NCI-H1436 treated with DMSO at 0.1 percent for 48 hours (cell line): ENCODE measurements around the gene CLASP1.
"Not testable (repeated sequence)": the region's sequence is repeated elsewhere in the genome, so short reads cannot be mapped to it uniquely, and the experiment has no call there.

Experiments used
- DNase-seq: peaks from one replicate; lab custom pipeline; 2025; lab: John Stamatoyannopoulos, UW

CLASP1 gene

DNA sequence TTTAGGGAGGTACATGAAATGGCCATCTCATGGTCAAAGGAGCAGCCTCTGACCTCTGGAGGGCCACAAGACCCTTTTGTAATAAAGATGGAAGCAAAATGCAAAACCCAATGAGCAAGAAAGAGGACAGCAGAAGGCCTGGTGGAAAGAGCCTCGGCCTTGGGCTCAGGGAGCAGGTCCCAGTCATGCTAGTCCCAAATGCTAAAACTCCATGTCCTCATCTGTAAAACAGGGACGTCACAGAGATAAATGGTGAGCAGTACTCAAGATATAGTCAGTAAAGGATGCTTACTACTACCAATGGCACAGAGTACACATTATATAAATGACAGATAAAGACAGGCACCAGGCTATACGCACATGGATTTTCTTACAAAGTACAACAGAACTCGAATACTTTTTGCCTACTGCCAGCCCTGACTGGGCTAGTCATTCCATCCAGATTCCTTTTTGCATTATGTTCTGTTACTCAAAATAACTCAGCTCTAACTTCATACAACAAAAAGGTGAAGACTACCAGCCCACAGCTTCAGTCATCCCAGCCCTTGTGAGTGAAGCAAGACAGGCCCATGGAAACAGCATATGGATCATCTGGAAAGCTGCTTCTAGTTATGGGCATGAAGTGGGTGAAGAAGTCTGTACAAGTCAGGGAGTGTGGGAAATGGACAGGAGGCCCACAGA lies 299.4 kb downstream of the CLASP1 start:
- DNase-seq: no peak

DNA sequence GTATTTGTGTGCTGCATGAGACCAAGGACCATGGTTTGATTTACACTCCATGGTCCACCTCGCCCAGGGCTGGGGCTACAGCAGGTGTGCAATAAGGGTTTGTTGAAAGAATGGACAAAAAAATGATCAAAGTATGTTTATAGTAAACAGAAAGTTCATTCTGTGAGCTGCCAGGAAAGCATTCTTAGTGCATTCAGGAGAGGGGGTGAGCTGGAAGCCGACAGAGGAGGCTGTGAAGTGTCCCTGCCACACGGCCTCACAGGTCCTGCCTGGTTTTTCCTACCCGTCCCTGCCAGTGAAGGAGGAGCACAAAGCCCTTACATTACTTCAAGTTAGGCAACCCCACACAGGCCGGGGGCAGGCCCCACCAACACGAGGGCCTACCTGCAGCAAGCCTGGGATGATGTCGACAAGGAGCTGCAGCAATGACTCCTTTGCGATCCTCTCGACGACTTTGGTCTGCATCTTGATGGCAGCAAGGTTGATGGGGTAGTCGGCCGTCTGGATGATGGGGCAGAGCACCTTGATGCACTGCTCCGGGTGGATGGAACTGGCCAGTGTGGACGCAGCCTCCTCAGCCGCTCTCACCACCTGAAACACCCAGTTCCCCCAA lies 301.0 kb downstream of the CLASP1 start:
- no peak for DNase-seq

- no peak for DNase-seq
These were observed 302.4 kb downstream of the CLASP1 start for GRCh38 chr2:121346859-121347258.

- DNase-seq: no peak
These were observed 302.9 kb downstream of the CLASP1 start for GRCh38 chr2:121346407-121346806.

DNA sequence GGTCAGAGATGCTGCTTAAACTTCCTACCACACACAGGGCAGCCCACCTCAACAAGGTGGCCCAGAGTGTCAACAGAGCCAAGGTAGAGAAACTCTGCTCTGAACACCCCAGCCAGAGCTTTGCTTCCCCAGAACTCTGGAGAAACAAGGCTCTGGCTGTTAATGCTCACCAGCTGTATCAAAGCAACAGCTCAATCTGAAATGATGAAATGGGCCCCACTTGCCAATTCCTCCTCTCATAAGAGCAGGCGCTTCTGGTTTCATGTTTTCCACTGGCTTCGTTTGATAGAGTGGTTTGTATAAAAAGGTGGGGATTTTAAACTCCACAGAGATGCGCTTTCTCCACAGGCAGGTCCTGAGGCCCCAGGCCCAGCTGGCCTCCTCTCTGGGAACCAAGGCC lies 303.4 kb downstream of the CLASP1 start:
- no peak for DNase-seq

- no peak for DNase-seq
These were observed 304.2 kb downstream of the CLASP1 start for GRCh38 chr2:121345101-121345500.

GRCh38 chr2:121343828-121344399 lies 305.3 kb downstream of the CLASP1 start:
- DNase-seq: not testable (repeated sequence)

GRCh38 chr2:121343191-121343590 lies 306.1 kb downstream of the CLASP1 start:
- DNase-seq: no peak

GRCh38 chr2:121342751-121343150 lies 306.5 kb downstream of the CLASP1 start:
- DNase-seq: no peak

- no peak for DNase-seq
These were observed 308.3 kb downstream of the CLASP1 start for GRCh38 chr2:121340926-121341325.

DNA sequence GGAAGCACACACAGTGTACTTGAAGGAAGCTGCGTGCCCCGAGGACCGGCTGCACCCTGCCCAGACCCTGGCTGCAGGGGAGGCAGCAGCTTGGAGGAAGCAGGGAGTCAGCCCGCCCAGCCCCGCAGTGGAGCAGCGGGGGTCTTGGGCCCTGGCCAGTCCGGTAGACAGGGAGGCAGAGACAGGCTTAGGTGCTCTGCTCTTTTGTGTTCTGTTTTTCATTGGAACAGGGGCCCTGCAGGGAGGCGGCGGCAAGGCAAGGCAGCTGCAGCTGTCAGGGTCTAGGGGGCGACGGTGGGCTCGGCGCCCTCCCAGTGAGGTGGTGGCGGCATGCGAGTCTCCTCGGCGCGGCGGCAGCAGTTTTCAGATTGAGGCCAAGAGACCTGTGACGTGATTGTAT lies 311.0 kb downstream of the CLASP1 start:
- DNase-seq: no peak

DNA sequence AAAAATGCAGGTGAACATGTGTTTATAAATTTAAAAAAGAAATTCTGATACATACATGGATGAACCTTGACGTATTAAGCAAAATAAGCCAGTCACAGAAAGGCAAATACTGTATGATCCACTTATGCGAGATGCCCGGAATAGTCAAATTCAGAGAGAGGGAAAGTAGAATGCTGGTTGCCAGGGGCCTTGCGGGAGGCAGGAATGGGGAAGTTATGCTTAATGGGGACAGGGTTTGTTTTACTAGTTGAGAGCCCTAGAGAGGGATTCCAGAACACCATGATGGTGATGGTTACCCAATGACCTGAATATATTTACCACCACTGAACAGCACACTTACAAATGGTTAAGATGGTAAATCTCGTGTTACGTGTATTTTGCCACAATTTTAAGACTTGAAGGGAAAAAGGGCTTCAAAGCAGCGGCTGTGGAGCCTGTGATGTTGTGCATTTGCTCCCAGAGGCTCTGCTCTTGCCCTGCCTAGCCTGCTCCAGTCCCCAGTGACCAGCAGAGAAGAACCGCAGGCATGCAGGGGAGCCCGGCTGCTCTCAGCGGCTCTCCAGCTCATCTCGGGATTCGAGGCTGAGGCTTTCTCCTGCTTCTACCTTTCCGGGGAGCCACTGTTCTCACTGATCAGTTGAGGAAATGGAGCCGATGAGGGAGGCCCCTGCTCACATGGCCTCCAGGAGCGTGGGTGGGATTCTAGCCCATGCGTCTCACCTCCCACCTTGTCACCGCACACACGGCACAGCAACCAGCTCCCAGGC lies 312.6 kb downstream of the CLASP1 start:
- no peak for DNase-seq

DNA sequence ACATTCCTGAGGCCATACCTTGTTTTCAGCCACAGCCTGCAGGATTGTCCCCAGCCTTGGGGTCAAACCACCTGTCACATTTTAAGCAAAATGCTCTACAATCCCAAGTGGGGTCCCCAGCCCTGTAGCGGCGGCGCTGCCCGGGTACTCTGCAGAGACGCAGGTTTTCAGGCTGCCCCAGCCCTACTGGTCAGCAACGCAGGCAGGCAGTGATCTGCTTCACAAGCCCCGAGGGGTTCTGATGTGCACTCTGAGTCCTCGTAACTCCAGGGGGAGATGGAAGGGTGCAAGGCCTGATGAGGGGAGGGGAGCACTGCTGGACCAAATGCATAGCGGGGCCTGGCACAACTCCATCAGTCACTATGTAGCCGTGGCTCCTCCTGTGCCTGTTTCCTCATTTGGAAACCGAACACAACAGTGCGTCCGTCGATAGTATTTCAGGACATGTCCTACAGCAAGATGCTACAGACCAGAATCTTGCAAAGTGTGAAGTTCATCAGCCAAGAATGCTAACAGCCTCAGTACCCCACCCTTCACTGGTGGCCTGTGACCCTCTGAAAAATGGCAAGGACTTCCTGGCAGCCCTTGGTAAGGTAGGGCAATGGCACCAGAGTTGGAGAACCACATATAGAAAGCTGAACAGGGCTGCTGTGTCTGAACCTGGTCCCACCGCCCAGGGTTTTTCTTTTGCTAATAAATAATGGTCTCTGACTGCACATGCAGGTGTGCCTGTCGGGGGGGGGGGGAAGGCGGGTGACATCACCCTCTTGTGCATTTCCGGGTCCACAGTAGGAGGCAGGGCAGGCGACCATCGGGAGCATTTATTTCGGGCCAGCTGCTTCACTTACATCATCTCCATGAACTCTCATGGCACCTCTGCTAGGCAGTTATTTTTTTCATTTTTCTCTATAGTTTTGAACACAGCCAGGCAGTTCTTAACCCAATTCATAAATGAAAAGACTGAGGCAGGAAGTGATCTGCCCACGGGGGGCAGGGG lies 313.7 kb downstream of the CLASP1 start:
- DNase-seq: no peak

DNA sequence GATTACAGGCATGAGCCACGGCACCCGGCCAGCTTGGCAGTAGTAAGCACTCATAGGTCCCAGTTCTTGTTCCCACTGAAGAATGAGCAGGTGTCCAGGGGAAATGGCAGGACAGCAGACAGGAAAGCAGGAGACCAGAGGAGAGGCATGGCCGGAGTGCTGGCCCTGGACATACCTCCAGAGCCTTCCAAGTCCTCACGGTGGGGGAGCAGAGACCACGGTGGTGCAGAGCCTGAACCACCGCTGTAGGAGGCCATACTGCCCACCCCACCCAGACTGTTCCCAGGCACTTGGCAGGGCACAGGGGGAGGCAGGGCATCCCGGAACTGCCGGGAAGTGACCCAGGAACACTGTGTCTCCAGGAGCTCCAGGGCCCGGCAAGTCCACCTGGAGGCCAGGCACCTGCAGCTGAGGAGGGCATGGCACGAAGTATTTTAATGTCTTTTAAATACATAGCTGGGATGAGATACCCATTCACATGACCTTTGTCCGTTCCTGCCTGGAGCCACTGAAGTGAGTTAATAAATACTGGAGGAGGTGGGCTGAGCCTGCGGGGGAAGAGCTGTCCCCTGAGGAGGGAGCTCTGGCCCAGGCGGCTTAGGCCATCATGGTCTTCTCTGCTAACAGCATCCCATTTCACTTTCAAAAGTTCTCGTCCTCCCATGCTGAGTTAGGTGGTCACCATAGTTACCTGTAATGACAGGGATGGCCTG lies 314.5 kb downstream of the CLASP1 start:
- no peak for DNase-seq

DNA sequence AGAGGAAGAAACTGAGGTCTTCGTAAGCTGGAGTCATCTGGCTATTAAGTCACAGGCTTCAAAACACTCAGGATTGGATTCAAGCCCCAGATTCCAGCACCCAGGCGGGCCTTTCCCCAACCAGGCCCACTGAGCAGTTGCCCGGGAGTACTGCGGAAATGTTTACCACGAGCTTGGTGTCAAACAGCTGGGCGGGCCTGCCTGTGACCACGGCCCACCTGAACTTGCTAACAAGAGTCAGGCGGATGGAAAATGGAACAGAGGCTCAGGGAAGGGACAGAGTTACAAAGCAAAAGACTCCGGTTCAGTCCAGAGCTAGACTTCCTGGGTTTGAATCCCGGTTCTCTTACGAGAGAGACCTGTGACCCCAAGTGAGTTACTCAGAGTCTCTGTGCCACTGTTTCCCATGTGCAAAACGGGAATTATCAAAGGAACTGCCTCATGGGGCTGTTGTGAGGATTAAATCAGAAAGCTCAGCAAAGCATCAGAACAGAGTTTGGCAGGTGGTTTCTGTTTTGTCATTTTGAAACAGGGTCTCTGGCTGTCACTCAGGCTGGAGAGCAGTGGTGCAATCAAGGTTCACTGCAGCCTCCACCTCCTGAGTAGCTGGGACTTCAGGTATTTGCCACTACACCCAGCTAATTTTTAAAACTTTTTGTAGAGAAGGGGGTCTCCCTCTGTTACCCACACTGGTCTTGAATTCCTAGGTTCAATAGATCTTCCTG lies 315.3 kb downstream of the CLASP1 start:
- DNase-seq: no peak

DNA sequence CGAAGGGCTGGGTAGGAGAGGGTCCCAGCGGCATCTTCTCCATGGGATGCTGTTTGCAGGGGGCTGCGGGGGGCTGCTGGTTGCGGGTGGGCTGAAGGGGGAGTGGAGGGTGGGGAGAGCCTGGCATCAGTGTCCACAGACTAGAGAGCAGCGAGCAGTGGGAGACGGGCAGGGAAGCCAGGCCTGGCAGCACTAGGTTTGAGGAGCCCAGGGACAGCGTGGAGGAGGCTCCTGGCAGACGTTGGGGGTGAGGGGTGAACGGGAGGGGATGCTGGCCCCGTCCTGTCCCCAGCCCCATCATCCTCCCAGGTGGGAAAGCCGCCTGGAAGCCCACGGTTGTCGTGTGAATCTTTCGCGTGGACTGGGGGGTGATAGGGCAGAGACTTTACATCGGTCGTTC lies 316.0 kb downstream of the CLASP1 start:
- no peak for DNase-seq

DNA sequence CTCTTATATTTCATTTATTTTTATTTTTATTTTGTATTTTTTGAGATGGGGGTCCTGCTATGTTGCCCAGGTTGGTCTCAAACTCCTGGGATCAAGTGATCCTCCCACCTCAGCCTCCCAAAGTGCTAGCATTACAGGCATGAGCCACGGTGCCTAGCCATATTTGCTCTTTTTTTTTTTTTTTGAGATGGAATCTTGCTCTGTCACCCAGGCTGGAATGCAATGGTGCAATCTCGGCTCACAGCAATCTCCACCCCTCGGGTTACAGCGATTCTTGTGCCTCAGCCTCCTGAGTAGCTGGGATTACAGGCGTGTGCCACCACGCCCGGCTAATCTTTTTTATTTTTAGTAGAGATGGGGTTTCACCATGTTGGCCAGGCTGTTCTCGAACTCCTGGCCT lies 317.9 kb downstream of the CLASP1 start:
- not testable (repeated sequence) for DNase-seq

- DNase-seq: no peak
These were observed 318.3 kb downstream of the CLASP1 start for GRCh38 chr2:121330921-121331320.

- no peak for DNase-seq
These were observed 319.5 kb downstream of the CLASP1 start for GRCh38 chr2:121329786-121330185.

DNA sequence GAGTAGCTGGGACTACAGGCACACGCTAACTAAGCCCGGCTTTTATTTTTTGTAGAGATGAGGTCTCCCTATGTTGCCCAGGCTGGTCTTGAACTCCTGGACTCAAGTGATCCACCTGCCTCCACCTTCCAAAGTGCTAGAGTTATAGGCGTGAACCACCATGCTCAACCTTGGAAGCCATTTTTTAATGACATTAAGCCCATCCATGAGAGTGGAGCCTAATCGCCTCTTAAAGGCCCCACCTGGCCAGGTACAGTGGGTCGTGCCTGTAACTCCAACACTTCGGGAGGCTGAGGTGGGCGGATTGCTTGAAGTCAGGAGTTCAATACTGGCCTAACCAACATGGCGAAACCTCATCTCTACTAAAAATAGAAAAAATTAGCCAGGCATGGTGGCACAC lies 322.6 kb downstream of the CLASP1 start:
- DNase-seq: no peak
